Body of pancreas (tissue), 4 donors: ENCODE data around the gene CNIH1. TPM values are rescaled to one million over a fixed set of nuclear protein-coding genes. Genes with fewer than 3 reads are reported as not detected.

Experiments
- ATAC-seq: fragments of 150-250 bp; one replicate; pipeline ENCODE4 v1.9.1; 2016
- DNase-seq, 4 donors: peaks; one replicate each; pipeline ENCODE4 v3.0.0-alpha.2; 2019
- H3K27ac ChIP-seq, 4 donors: fragments of 200-600 bp; sonication (generic); 1 replicate in 3 of 4; 2 replicates in 1 of 4; pipeline versions ENCODE4 v1.5.1 to v1.6.1; 2016 to 2019; ENCODE audit warnings: mild to moderate bottlenecking in 1 of 4, mixed read lengths in 1 of 4, moderate library complexity in 1 of 4
- H3K27me3 ChIP-seq, 2 donors: fragments of 200-600 bp; sonication (generic); one replicate each; pipeline ENCODE4 v1.6.0; 2016; ENCODE audit warnings: mild to moderate bottlenecking in 1 of 2
- H3K36me3 ChIP-seq, 2 donors: fragments of 200-600 bp; sonication (generic); replicated peaks in 1 of 2; 2 replicates each; pipeline ENCODE4 v1.5.1; 2016; ENCODE audit warnings: low read depth in 2 of 2; ENCODE audit not compliant: insufficient read depth in 1 of 2
- H3K4me1 ChIP-seq: fragments of 200-600 bp; sonication (generic); one replicate; pipeline ENCODE4 v1.6.0; 2016
- H3K4me3 ChIP-seq, 2 donors: fragments of 200-600 bp; sonication (generic); 1 replicate in 1 of 2; 2 replicates in 1 of 2; pipeline ENCODE4 v1.5.1; 2016 to 2019
- H3K9me3 ChIP-seq, 3 donors: fragments of 200-600 bp; sonication (generic); 1 replicate in 2 of 3; 2 replicates in 1 of 3; pipeline ENCODE4 v1.5.1; 2016
- POLR2A ChIP-seq, 3 donors: fragments of 450-650 bp; IDR thresholded peaks; one replicate each; pipeline ENCODE4 v1.6.1; 2016; ENCODE audit warnings: antibody characterized with exemption in 3 of 3, mild to moderate bottlenecking in 2 of 3
- WGBS, 2 donors: methylation state at CpG; one replicate each; pipeline ENCODE4 v1.1.5; 2017; 5-methylcytosine and 5-hydroxymethylcytosine counted together
- intact Hi-C: fragments of 100-400 bp; cut with DNase I; formaldehyde crosslinking; loops from one replicate; pipeline ENCODE4 v1.15.1; 2023
- total RNA-seq, 2 donors: library from RNA; depleted of rRNA; stranded (reverse); fragments of >200 nt; gene quantifications; one replicate each; pipeline ENCODE4 v1.1.0, GENCODE V29; 2016
- TF ChIP-seq, protein P1 (sequence below), 7 experiments: fragments of 450-650 bp in 4 of 7; fragments of 200-600 bp in 3 of 7; sonication (generic) in 3 of 7; IDR thresholded peaks; one replicate each; pipeline ENCODE4 v1.5.1; 2016 to 2019; ENCODE audit warnings: antibody characterized with exemption in 7 of 7

The CNIH1 gene
- total RNA-seq, 2 donors from 2014 or later, result 15.2 to 18.2 TPM

DNA sequence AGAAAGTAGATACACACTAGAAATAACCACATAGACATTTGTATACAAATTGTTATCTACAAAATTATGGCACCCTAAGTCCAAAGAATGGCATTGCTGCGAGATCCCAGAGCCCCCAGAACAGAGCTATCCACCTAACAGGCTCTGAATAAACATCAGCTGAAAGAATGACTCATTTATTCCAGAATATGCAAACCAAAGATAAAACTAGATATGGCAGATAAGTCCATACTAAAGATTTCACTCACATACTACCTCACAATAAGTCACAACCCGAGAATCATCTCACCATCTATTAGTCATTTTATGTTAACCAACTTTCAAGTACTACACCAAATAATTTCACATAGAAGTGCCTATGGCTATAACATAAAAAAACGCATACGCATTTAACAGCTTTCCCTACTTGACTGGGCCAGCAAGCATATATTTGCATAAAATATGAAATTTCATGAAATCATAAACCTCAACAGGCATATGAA is 5.6 kb downstream of the CNIH1 start:
- WGBS, 2 donors, result 86 to 87% methylated on average over 4 of the region's 4 CpGs
- no peaks in the 10 kb centered on the region for H3K27me3 ChIP-seq
- ATAC-seq, result no peak
- DNase-seq, result no peak
- intact Hi-C loops, result no loop called here
- no peaks in the 10 kb centered on the region for H3K36me3 ChIP-seq
- H3K27ac ChIP-seq, result no peak overlapping the region
- H3K4me1 ChIP-seq, result peaks cover 9% of the 10 kb centered on the region
- H3K9me3 ChIP-seq, result no peaks in the 10 kb centered on the region
- no peak for TF ChIP-seq POLR2A (IDR thresholded peaks at IDR 0.05)
- TF ChIP-seq, protein P1, sequence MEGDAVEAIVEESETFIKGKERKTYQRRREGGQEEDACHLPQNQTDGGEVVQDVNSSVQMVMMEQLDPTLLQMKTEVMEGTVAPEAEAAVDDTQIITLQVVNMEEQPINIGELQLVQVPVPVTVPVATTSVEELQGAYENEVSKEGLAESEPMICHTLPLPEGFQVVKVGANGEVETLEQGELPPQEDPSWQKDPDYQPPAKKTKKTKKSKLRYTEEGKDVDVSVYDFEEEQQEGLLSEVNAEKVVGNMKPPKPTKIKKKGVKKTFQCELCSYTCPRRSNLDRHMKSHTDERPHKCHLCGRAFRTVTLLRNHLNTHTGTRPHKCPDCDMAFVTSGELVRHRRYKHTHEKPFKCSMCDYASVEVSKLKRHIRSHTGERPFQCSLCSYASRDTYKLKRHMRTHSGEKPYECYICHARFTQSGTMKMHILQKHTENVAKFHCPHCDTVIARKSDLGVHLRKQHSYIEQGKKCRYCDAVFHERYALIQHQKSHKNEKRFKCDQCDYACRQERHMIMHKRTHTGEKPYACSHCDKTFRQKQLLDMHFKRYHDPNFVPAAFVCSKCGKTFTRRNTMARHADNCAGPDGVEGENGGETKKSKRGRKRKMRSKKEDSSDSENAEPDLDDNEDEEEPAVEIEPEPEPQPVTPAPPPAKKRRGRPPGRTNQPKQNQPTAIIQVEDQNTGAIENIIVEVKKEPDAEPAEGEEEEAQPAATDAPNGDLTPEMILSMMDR (IDR thresholded peaks at IDR 0.05), result no peak
- no peak overlapping the region for H3K4me3 ChIP-seq

DNA sequence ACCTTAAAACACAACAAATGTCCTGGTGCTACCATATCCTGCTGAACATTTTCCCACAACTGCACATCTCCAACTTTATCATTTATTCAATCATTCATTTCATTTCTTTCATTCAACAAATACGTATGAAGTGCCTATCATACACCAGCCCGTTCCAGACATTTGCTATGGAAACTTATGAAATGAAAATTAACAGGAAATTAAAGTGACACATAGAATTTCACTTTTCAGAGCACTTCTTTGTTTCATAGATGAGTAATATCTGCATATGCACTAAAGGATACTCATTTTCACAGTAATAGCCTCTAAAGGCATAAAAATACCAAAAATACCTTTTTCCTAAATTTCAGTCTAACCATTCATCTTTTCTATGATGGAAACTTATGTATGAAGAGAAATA is 12.6 kb downstream of the CNIH1 start:
- ATAC-seq, result no peak
- Histone ChIP-seq H3K4me3 (no peak overlapping the region), H3K4me1 (no peaks in the 10 kb centered on the region), H3K9me3 (no peaks in the 10 kb centered on the region), H3K27ac (no peak overlapping the region), H3K36me3 (peaks cover 0 to 10% of the 10 kb centered on the region in 2 donors), H3K27me3 (no peaks in the 10 kb centered on the region)
- no peak for DNase-seq
- TF ChIP-seq, protein P1 (IDR thresholded peaks at IDR 0.05), result no peak
- TF ChIP-seq POLR2A (IDR thresholded peaks at IDR 0.05), result no peak
- intact Hi-C loops, result no loop called here
- WGBS, 2 donors, result 89% methylated on average over 2 of the region's 2 CpGs

DNA sequence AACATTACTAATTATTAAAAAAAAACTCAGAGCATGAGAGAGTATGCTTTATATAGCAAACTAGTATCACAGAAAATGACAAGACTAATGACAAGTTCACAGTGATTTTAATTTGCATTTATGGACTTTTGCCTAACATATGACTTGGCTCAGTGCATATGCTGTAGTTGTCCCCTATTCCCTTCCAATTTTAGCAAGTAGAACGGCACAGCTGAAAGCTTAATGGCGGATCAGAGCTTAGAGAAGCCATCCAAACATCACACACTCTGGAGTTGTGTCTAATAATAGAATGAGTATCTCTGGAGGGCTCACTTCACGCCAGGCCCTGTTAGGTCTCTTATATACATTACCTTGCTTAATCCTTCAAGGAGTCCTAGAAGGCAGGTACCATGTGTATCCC is 13.3 kb downstream of the CNIH1 start:
- ATAC-seq (no peak), DNase-seq (no peak)
- H3K9me3 ChIP-seq, result no peaks in the 10 kb centered on the region
- H3K36me3 ChIP-seq, result peaks cover 0 to 10% of the 10 kb centered on the region in 2 donors
- H3K4me1 ChIP-seq, result no peaks in the 10 kb centered on the region
- H3K4me3 ChIP-seq, result no peak overlapping the region
- TF ChIP-seq, protein P1 (IDR thresholded peaks at IDR 0.05), result no peak
- TF ChIP-seq POLR2A (IDR thresholded peaks at IDR 0.05), result no peak
- 92 to 96% methylated on average over 3 of the region's 3 CpGs for WGBS, 2 donors
- H3K27me3 ChIP-seq, result no peaks in the 10 kb centered on the region
- intact Hi-C loops, result no loop called here
- no peak overlapping the region for H3K27ac ChIP-seq

DNA sequence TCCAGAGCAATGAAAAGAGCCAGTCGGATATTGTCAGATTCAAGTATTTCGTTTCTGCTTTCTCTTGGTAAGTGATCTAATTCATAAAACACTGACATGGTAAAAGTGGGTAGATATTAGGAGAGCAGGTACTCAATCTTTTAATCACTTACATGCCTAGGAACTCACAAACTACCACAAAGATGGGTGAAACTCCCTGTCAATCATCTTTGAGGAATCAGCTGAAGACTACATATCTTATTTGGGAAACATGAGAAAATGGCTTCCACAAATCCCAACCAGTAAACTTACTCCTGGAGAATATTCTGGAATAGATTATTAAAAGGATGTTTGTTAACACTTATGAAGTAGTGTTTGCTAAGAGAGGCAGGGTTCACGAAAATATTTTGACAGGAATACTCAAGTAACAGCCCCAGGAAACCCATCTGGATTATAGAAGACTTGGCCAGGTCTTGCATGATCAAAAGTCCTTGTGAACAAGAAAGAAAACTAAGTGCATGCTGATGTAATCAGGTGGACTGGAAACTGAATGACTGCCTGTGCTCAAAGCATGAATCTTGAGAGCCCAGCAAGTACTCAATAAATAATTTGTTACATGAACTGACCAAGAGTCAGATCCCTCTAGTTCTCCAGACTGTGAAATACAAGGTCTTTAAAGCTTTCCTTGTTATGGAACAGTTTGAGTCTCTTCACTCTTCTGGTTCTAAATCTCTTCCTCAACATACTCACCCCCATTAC is 15.5 kb downstream of the CNIH1 start:
- no peak for ATAC-seq
- WGBS, 2 donors, result 87 to 92% methylated on average over 3 of the region's 3 CpGs
- H3K27ac ChIP-seq, result no peak overlapping the region
- H3K36me3 ChIP-seq, result peaks cover 0 to 10% of the 10 kb centered on the region in 2 donors
- H3K9me3 ChIP-seq, result no peaks in the 10 kb centered on the region
- no peaks in the 10 kb centered on the region for H3K4me1 ChIP-seq
- no peaks in the 10 kb centered on the region for H3K27me3 ChIP-seq
- DNase-seq, result no peak
- TF ChIP-seq POLR2A (IDR thresholded peaks at IDR 0.05), result no peak
- TF ChIP-seq, protein P1 (IDR thresholded peaks at IDR 0.05), result no peak
- no peak overlapping the region for H3K4me3 ChIP-seq
- intact Hi-C loops, result no loop called here

DNA sequence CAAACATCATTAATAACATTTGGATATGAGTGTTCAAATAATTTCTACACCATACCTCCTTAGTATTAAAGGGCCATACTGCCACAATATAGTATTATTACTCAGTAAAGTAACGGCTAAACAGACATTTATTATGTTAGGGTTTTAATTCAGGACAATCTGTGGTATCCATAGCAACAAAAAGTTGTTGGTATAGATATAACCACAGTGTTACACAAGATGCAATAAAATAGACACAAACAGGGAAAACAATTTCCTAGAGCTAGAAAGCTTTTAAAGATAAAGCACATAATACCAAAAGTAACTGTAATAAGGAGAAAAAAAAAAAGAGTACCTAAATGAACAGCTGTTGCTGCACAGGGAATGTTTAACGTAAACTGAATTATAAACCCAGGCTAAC is 16.1 kb downstream of the CNIH1 start:
- TF ChIP-seq, protein P1 (IDR thresholded peaks at IDR 0.05), result no peak
- no peak for TF ChIP-seq POLR2A (IDR thresholded peaks at IDR 0.05)
- intact Hi-C loops, result no loop called here
- DNase-seq, result no peak
- H3K27ac ChIP-seq, result no peak overlapping the region
- H3K4me1 ChIP-seq, result no peaks in the 10 kb centered on the region
- no peak overlapping the region for H3K4me3 ChIP-seq
- no peaks in the 10 kb centered on the region for H3K9me3 ChIP-seq
- peaks cover 0 to 10% of the 10 kb centered on the region in 2 donors for H3K36me3 ChIP-seq
- WGBS, 2 donors, result 91 to 94% methylated on average over 2 of the region's 2 CpGs
- no peak for ATAC-seq
- no peaks in the 10 kb centered on the region for H3K27me3 ChIP-seq
